Ramos (cell line): ENCODE data around the gene HES7.

Source experiments
- in situ Hi-C: fragments of 300-500 bp; cut with MboI; formaldehyde crosslinking; loops from one replicate; pipeline ENCODE4 v1.14.3; 2022; ENCODE audit warnings: low sequenced_read_pairs; ENCODE audit not compliant: unreplicated experiment

The HES7 gene

GRCh38 chr17:8124350-8125153, 646 bp upstream of the HES7 start:
- in situ Hi-C loops = loop anchor here (5.0 kb wide), 1 partner anchor 63 kb away; no protein-coding TSS in a partner anchor

DNA sequence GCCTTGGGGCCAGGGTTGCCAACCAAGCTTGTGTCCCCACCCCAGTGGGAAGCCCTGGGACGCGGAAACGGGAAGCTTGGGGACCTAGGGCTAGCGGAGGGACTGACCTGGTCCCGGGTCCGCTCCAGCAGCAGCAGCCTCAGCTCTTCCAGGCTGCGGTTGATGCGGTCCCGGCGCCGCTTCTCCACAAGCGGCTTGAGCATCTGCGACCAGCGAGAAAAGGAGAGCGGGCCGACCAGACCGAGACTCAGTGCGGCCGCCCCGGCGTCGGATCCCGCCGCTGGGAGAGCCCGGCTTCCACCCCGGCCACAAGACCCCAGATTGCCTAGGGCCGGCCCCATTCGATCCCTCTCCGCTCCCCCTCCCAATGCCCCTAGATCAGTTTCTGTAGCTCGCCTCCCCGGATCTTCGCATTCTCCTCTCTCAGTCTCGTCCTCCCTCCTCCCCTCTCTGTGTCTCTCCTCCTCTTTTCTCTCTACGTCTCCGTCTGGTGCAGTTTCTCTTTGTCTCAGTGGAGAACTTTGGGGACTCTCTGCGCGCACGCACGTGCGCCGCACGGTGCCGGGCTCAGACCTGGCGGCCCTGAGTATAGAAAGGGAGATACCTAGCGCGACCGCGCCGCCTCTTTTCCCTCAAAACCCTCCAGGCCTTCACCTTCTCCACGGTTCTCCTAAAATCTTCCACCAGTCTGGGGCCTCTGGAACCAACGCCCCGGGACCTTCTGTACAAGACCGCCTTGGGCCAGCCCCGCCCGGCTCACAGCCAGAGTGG, 797 bp downstream of the HES7 start:
- in situ Hi-C loops = no loop called here

DNA sequence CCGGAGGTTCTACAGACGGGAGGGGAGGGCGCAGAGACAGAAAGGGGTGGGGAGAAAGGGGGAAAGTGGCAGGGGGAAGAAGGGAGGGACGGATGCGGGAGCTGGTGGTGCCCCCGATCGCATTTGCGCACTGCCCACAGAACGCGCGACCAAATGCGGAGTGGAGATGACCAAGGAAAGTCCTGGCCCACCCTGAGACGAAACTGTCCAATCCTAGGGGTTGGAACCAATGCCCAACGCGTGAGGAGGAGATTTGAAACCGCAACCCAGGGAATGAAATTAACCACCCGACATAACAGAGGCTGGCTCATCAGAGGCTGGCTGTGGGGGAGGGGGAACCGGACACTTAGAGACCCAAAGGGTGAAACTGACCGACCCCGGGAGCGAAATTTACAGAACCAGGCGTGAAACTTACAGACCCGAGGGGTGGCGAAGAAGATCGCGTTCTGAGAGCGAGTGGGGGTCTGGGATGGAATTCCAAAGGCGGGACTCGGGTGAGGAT, 1.4 kb downstream of the HES7 start:
- in situ Hi-C loops = no loop called here

GRCh38 chr17:8121681-8122421, 2.1 kb downstream of the HES7 start:
- in situ Hi-C loops = no loop called here

GRCh38 chr17:8121407-8121680, 2.6 kb downstream of the HES7 start:
- in situ Hi-C loops = no loop called here

- in situ Hi-C loops = no loop called here
Measured at GRCh38 chr17:8120520-8121406, 3.1 kb downstream of the HES7 start.

- in situ Hi-C loops = loop anchor here (10.0 kb wide), 1 partner anchor 185 kb away; no protein-coding TSS in a partner anchor
Measured at GRCh38 chr17:8119581-8120519, 4.1 kb downstream of the HES7 start.

GRCh38 chr17:8118769-8119580, 4.9 kb downstream of the HES7 start:
- in situ Hi-C loops = loop anchor here (10.0 kb wide), 1 partner anchor 186 kb away; no protein-coding TSS in a partner anchor

- in situ Hi-C loops = loop anchor here (10.0 kb wide), 1 partner anchor 187 kb away; no protein-coding TSS in a partner anchor
Measured at GRCh38 chr17:8117980-8118768, 5.7 kb downstream of the HES7 start, which contains the start of gene ALOXE3. ALOXE3 (minus strand) TSS chr17:8118514; CDS start chr17:8117990, 524 bp downstream.

DNA sequence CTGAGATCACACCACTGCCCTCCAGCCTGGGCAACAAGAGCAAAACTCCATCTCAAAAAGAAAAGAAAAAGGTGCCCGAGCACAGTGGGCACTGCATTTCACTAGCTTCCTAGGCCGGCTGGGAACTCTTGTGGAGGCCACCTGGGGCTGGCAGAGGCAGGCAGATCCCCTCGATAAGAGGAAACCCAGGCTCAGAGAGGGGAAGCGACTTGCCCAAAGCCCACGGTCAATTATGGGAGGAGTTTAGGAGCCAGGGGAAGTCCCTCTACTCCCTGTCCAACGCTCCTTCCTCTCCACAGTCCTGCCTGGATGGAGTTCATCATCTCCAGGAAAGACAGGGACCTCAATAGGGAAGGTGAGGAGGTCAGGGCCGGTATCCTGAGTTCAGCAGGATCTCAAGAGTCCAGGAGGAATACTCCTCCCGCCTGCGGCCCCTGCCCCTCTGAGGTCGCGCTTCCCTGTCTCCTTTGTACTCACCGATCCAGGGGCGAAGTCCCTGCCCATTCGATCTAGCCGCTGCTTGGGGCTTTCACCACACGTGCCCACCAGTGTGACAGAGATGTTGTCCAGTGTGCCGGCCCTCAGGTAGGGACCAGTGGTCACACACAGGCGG, 6.4 kb downstream of the HES7 start:
- in situ Hi-C loops = loop anchor here (10.0 kb wide), 1 partner anchor 187 kb away; no protein-coding TSS in a partner anchor

DNA sequence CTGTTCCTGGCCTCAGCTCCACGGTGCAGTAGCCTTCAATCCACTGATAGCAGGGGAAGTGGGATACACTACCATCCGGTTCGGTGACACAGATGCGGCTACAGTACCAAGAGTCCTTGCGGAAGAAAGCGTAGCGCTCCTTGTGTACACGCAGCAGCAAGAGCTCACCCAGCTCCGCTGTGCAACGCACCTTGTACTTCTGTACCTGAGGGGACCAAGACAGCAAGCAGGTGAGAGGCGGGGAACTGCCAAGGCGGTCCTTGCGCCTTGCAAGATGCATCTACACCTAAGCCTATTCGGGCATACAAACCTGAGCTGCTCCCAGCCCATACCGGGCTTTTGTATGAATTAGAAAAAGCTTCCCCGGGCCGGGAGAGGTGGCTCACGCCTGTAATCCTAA, 7.1 kb downstream of the HES7 start:
- in situ Hi-C loops = loop anchor here (10.0 kb wide), 1 partner anchor 188 kb away; no protein-coding TSS in a partner anchor

DNA sequence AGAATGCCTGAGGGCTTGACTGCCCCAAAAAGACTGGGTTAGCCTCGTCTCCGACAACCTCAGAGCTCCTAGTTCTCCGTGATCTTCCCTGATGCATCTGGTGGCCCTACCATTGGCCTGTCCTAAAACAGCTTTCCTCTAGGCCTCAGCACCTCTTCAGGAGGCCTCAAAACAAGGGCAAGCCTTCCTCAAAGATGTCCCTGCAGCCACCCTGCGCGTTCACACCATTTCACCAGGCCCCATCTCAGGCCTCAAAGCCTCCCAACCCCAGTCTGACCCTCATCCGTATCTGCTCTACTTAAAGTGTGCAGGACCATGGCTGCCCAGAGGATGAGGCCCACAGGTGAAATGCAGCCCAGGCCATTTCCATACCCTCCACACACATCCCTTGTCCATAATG, 13.0 kb downstream of the HES7 start:
- in situ Hi-C loops = loop anchor here (10.0 kb wide), 1 partner anchor 194 kb away; no protein-coding TSS in a partner anchor

DNA sequence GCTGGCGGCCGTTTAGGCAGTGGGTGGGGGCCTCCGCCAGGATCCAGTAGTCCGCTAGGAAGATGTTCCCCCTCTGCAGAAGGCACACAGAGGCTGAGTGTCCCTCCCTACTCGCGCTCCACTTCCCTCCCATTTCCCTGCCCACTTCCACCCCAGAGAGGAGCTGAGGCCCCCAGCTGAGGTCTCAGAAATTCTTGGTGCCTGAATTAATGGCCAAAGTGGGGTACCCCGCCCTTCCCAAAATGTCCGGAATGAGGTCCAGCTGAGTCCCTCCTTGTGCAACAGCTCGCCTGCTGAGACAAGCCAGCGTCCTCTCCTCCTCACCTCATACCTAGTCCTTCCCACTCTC, 13.5 kb downstream of the HES7 start:
- in situ Hi-C loops = loop anchor here (10.0 kb wide), 1 partner anchor 194 kb away; no protein-coding TSS in a partner anchor

- in situ Hi-C loops = loop anchor here (5.0 to 10.0 kb wide), 2 partner anchors 38 to 195 kb away; no protein-coding TSS in a partner anchor
Measured at GRCh38 chr17:8109661-8110455, 14.0 kb downstream of the HES7 start.

DNA sequence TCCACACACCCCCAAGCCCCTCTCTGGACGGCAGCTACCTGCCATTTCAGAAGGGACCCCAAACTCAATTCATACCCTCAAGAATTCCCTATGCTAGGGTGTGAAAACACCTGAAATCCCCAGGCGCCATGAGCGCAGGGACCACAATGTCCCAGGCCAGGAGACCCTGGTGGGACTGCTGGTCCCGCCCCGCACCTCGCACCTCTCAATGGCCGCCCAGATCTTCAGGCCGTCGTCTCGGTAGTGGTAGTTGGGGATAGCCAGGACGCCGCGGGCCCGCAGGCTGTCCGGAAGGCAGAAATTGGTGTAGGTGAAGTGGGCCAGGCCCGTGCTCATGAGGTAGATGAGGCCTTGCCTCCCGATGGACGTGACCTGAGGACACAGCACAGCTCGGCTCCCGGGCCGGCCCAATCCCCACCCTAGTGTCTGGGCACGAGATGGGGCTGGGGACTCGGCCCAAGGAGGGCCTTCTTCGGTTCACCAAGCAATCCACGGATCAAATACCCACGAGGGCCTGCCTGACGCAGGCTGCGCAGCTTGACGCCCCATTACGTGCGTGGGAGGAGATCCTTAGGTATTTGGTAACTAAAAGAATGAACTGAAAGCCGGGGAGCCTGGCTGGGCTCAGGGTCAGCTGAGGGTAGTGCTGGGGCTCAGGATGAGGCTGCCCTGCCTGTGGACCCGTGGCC, 14.8 kb downstream of the HES7 start:
- in situ Hi-C loops = loop anchor here (5.0 kb wide), 1 partner anchor 37 kb away; no protein-coding TSS in a partner anchor
